Measurements from ENCODE around the gene C1GALT1. TPM values are rescaled to one million over a fixed set of nuclear protein-coding genes. Genes with fewer than 3 reads are reported as not detected.

C1GALT1 gene
- total and polyA plus RNA-seq, 3 donors from 2014 or later = 9.1 to 20.4 (median 17.9) TPM

DNA sequence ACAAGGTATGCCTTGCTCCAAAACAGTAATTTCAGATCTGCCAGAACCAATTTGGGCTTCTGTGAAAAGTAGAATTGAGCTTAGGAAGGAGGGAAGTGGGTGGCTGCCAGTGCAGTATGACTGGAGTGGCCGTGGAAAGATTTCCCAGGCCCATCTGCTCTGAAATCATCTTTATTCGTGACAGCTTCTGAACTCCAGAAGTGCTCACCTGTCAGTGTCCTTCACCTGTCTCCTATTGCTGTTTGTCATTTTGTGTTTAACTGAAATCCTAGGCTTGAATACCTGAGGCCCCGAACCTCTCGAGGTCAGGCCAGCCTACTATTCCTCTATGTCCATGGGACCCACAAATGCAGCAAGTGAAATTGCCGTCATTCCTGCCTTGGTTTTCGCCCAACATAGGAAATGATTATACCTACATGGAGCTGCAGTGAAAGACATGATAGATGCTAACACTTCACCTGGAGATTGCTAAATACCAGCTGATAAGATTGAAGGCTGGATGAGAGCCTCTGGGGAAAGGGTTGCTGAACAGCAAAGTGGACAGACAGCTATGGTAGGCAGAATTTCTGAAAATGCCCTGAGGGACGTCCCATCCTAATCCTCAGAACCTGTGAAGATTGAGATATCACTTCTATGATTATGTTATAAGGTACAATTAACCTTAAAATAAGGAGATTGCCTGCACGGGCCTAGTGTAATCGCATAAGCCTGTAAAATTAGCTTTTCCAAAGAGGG lies 82.1 kb downstream of the C1GALT1 start:
- 93 to 95% methylated on average over 9 of the region's 9 CpGs for WGBS, 2 donors
- DNase-seq = no peak
- intact Hi-C loops (cut with DNase I; ENCODE audit: low total_unique reads) = no loop called here
- Histone ChIP-seq H3K4me3 (no peak overlapping the region), H3K4me1 (no peaks in the 10 kb centered on the region), H3K36me3 (ENCODE audit: low read depth, missing control alignments) (no peaks in the 10 kb centered on the region), H3K27ac (no peak overlapping the region), H3K27me3 (no peaks in the 10 kb centered on the region), H3K9me3 (no peaks in the 10 kb centered on the region)
- TF ChIP-seq, protein P1, sequence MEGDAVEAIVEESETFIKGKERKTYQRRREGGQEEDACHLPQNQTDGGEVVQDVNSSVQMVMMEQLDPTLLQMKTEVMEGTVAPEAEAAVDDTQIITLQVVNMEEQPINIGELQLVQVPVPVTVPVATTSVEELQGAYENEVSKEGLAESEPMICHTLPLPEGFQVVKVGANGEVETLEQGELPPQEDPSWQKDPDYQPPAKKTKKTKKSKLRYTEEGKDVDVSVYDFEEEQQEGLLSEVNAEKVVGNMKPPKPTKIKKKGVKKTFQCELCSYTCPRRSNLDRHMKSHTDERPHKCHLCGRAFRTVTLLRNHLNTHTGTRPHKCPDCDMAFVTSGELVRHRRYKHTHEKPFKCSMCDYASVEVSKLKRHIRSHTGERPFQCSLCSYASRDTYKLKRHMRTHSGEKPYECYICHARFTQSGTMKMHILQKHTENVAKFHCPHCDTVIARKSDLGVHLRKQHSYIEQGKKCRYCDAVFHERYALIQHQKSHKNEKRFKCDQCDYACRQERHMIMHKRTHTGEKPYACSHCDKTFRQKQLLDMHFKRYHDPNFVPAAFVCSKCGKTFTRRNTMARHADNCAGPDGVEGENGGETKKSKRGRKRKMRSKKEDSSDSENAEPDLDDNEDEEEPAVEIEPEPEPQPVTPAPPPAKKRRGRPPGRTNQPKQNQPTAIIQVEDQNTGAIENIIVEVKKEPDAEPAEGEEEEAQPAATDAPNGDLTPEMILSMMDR (IDR thresholded peaks at IDR 0.05) = no peak
- no peak for TF ChIP-seq POLR2A (IDR thresholded peaks at IDR 0.05)

DNA sequence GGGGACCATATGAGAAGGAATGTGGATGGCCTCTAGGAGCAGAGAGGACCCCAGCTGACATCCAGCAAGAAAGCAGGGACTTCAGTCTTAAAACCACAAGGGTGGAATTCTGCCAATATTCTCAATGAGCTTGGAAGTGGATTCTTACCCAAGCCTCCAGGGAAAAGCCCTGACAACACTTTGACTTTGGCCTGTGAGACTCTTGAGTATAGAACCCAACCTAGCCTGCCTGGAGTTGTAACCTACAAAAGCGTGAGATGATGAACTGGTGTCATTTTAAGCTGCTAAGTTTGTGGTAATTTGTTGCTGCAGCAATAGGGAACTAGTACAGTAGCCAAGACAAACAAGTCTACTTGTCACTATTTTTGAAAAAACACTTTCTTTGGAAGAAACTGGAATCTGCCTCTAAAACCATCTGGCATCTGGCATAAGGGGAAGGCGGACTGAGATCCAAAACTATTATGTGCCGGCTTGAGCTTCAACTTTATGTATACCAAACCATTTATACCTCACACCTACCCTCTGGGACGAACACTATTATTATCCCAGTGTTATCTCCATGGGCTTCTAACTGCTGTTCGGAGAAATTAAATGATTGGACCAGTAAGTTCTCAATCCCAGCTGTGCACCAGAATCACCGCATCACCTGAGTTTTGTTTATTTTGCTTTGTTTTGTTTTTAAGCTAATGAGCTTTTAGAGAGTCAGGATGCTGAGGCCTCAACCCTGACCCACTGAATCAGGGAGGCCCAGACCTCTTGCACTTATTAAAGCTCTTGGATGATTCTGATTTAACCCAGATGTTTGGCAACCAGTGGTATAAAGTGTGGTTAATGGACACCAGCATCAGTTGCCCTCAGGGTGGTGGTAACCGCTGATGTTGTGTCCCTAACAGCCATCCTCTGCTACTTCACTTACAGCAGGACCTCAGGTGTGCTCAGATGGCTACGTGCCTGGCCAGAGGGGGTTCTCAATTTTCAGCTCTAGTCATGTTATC lies 83.0 kb downstream of the C1GALT1 start:
- Histone ChIP-seq H3K4me1 (no peaks in the 10 kb centered on the region), H3K36me3 (ENCODE audit: low read depth, missing control alignments) (no peaks in the 10 kb centered on the region), H3K27me3 (no peaks in the 10 kb centered on the region), H3K9me3 (no peaks in the 10 kb centered on the region), H3K4me3 (no peak overlapping the region), H3K27ac (no peak overlapping the region)
- intact Hi-C loops (cut with DNase I; ENCODE audit: low total_unique reads) = no loop called here
- DNase-seq = no peak
- WGBS, 2 donors = 75% methylated on average over 8 of the region's 8 CpGs
- TF ChIP-seq POLR2A (IDR thresholded peaks at IDR 0.05) = no peak
- TF ChIP-seq, protein P1 (IDR thresholded peaks at IDR 0.05) = no peak

DNA sequence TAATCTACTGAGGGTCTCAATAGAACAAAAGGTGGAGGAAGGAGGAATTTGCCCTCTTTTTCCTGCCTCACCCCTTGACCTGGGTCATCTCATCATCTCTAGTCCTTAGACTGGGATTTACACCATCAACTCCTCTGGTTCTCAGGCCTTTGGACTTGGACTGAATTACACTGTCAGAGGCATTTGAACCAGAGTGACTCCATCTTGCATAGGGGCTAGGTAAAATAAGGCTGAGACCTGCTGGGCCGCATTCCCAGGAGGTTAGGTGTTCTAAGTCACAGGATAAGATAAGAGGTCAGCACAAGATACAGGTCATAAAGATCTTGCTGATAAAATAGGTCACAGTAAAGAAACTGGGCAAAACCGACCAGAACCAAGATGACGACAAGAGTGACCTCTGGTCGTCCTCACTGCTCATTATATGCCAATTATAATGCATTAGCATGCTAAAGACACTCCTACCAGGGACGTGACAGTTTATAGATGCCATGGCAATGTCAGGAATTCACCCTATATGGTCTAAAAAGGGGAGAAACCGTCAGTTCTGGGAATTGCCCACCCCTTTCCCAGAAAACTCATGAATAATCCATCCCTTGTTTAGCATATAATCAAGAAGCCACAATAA lies 84.0 kb downstream of the C1GALT1 start:
- no peak for DNase-seq
- H3K27me3 ChIP-seq = no peaks in the 10 kb centered on the region
- H3K9me3 ChIP-seq = no peaks in the 10 kb centered on the region
- TF ChIP-seq, protein P1 (IDR thresholded peaks at IDR 0.05) = no peak
- TF ChIP-seq POLR2A (IDR thresholded peaks at IDR 0.05) = no peak
- no peaks in the 10 kb centered on the region for H3K4me1 ChIP-seq
- H3K27ac ChIP-seq = no peak overlapping the region
- no peak overlapping the region for H3K4me3 ChIP-seq
- no peaks in the 10 kb centered on the region for H3K36me3 ChIP-seq (ENCODE audit: low read depth, missing control alignments)
- intact Hi-C loops (cut with DNase I; ENCODE audit: low total_unique reads) = no loop called here
- WGBS, 2 donors = 81 to 82% methylated on average over 6 of the region's 6 CpGs

DNA sequence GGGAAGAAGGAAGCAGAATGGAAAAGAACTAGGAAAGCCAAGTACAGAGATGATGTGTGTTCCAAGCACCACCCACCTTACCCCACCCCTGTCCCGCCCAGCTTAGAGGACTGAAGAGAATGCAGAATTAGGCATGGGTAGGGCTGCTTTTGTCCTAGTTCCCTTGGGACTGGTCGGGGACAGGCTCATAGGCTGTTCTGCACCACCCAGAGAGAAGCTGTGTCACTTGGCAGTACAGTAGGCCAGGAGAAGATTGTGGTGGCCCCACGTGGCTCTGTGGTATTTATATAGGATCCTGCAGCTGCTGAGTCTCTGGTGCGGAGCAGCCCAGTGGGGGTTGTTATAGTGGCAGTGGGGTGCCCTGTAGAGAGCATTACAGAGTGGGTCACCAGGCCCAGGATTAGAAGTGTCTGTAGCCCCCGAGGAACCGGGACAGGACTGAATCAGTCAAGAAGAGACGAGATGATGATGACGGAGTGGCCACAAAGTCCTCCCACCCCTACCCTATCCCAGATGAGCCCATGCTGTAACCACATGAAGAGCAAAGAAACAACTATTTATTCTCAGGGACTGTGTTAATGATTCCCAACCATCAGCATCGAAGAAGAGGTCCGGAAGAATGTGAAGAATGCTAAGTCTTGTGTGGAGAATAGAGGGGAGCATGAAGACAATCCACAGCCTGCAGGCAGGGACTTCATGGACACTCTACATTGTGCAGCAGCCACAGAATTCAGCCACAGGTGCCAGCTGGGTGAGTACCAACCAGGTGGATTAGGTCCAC lies 88.9 kb downstream of the C1GALT1 start:
- H3K36me3 ChIP-seq (ENCODE audit: low read depth, missing control alignments) = no peaks in the 10 kb centered on the region
- no peaks in the 10 kb centered on the region for H3K9me3 ChIP-seq
- TF ChIP-seq, protein P1 (IDR thresholded peaks at IDR 0.05) = no peak
- no peak for TF ChIP-seq POLR2A (IDR thresholded peaks at IDR 0.05)
- H3K4me1 ChIP-seq = no peaks in the 10 kb centered on the region
- intact Hi-C loops (cut with DNase I; ENCODE audit: low total_unique reads) = no loop called here
- no peak overlapping the region for H3K27ac ChIP-seq
- WGBS, 2 donors = 88 to 90% methylated on average over 10 of the region's 10 CpGs
- no peak overlapping the region for H3K4me3 ChIP-seq
- DNase-seq = no peak
- no peaks in the 10 kb centered on the region for H3K27me3 ChIP-seq
